Activated T-helper 2 cell treated with anti-CD3 and anti-CD28 coated beads, Interferon-gamma antibody, Interleukin-2, Interleukin-4, amounts not matched to agents 10 μg/mL and 5 μg/mL and 100 μg/mL, durations not matched to agents 14 hours and 24 hours and 36 hours (primary cell): Measurements from ENCODE around the gene GNB2. TPM values are rescaled to one million over a fixed set of nuclear protein-coding genes. Genes with fewer than 3 reads are reported as not detected.
"Not testable (repeated sequence)": the region's sequence is repeated elsewhere in the genome, so short reads cannot be mapped to it uniquely, and the experiment has no call there.

Experiments used
- DNase-seq: peaks from one replicate; pipeline ENCODE4 v3.0.0; 2021; ENCODE audit warnings: low spot score
- H3K27ac Mint-ChIP-seq: one replicate; pipeline ENCODE4 v1.8.0; 2021; ENCODE audit warnings: mixed read lengths
- H3K27me3 Mint-ChIP-seq: one replicate; pipeline ENCODE4 v1.8.0; 2021; ENCODE audit warnings: low read depth, mixed read lengths
- H3K36me3 Mint-ChIP-seq: one replicate; pipeline ENCODE4 v1.8.0; 2021; ENCODE audit warnings: low read depth, mixed read lengths
- H3K4me1 Mint-ChIP-seq: one replicate; pipeline ENCODE4 v1.8.0; 2021; ENCODE audit warnings: low read depth, mixed read lengths
- H3K4me3 Mint-ChIP-seq: one replicate; pipeline ENCODE4 v1.8.0; 2021; ENCODE audit warnings: low read depth, mild to moderate bottlenecking, moderate library complexity, mixed read lengths
- H3K9me3 Mint-ChIP-seq: one replicate; pipeline ENCODE4 v1.8.0; 2021; ENCODE audit warnings: mixed read lengths
- intact Hi-C: fragments of 100-400 bp; cut with micrococcal nuclease; formaldehyde crosslinking; loops from one replicate; pipeline ENCODE4 v1.15.1; 2023
- total RNA-seq: library from RNA; stranded (reverse); gene quantifications from 2 replicates; pipeline ENCODE4 v1.2.3, GENCODE V29; 2022

GNB2 gene
- total RNA-seq, 1 donor from 2014 or later: 221 TPM

GRCh38 chr7:100705320-100705752 is 31.8 kb downstream of the GNB2 start:
- DNase-seq: peak; percentile 74
- Mint-ChIP-seq H3K4me3 (peak overlapping the region; percentile 99), H3K4me1 (peaks cover 6% of the 10 kb centered on the region), H3K9me3 (no peaks in the 10 kb centered on the region), H3K27ac (peak overlapping the region; percentile 97), H3K27me3 (peaks cover 6% of the 10 kb centered on the region), H3K36me3 (peaks cover 21% of the 10 kb centered on the region)
- intact Hi-C loops: loop anchor here (1.0 to 5.0 kb wide), 5 partner anchors 11 to 147 kb away; partner anchors contain the start of genes GIGYF1, GNB2, MOSPD3 and SLC12A9

- Mint-ChIP-seq H3K9me3 (no peaks in the 10 kb centered on the region), H3K36me3 (peaks cover 21% of the 10 kb centered on the region), H3K4me3 (peak within 1 kb of the TSS; percentile 99), H3K27me3 (peaks cover 6% of the 10 kb centered on the region), H3K27ac (peak within 1 kb of the TSS; percentile 97), H3K4me1 (peaks cover 6% of the 10 kb centered on the region)
- peak; percentile 98 for DNase-seq
- intact Hi-C loops: loop anchor here (1.0 to 5.0 kb wide), 6 partner anchors 12 to 146 kb away; partner anchors contain the start of genes GIGYF1, GNB2, MOSPD3 and SLC12A9
Observed at GRCh38 chr7:100705753-100706671, 32.5 kb downstream of the GNB2 start, which contains the start of gene POP7. Gene POP7, plus strand, starts transcription at chr7:100706121. Its CDS starts 710 bp downstream, at chr7:100706831.

GRCh38 chr7:100706672-100707311 is 33.3 kb downstream of the GNB2 start:
- H3K4me1 Mint-ChIP-seq: peaks cover 6% of the 10 kb centered on the region
- peak overlapping the region; percentile 97 for H3K27ac Mint-ChIP-seq
- H3K36me3 Mint-ChIP-seq: peaks cover 21% of the 10 kb centered on the region
- intact Hi-C loops: loop anchor here (1.0 to 5.0 kb wide), 2 partner anchors 73 to 94 kb away; partner anchors contain the start of gene MOSPD3
- DNase-seq: no peak
- H3K27me3 Mint-ChIP-seq: peaks cover 3% of the 10 kb centered on the region
- no peaks in the 10 kb centered on the region for H3K9me3 Mint-ChIP-seq
- H3K4me3 Mint-ChIP-seq: peak overlapping the region; percentile 99

GRCh38 chr7:100708395-100708794 is 34.9 kb downstream of the GNB2 start:
- Mint-ChIP-seq H3K36me3 (peaks cover 21% of the 10 kb centered on the region), H3K4me1 (peaks cover 6% of the 10 kb centered on the region), H3K27ac (no peak overlapping the region), H3K9me3 (no peaks in the 10 kb centered on the region), H3K4me3 (peak overlapping the region; percentile 99), H3K27me3 (no peaks in the 10 kb centered on the region)
- no peak for DNase-seq
- intact Hi-C loops: loop anchor here (5.0 kb wide), 1 partner anchor 96 kb away; the partner anchor contains the start of gene MOSPD3

GRCh38 chr7:100710452-100710851 is 36.9 kb downstream of the GNB2 start:
- H3K4me3 Mint-ChIP-seq: no peak overlapping the region
- H3K27ac Mint-ChIP-seq: no peak overlapping the region
- intact Hi-C loops: no loop called here
- H3K27me3 Mint-ChIP-seq: no peaks in the 10 kb centered on the region
- H3K36me3 Mint-ChIP-seq: peaks cover 21% of the 10 kb centered on the region
- no peak for DNase-seq
- H3K9me3 Mint-ChIP-seq: no peaks in the 10 kb centered on the region
- H3K4me1 Mint-ChIP-seq: peaks cover 6% of the 10 kb centered on the region

GRCh38 chr7:100711369-100711768 is 37.8 kb downstream of the GNB2 start:
- no peak overlapping the region for H3K27ac Mint-ChIP-seq
- no peak for DNase-seq
- no peaks in the 10 kb centered on the region for H3K27me3 Mint-ChIP-seq
- intact Hi-C loops: no loop called here
- peaks cover 17% of the 10 kb centered on the region for H3K36me3 Mint-ChIP-seq
- H3K4me3 Mint-ChIP-seq: no peak overlapping the region
- peaks cover 6% of the 10 kb centered on the region for H3K4me1 Mint-ChIP-seq
- no peaks in the 10 kb centered on the region for H3K9me3 Mint-ChIP-seq

GRCh38 chr7:100714725-100715124 is 41.2 kb downstream of the GNB2 start:
- Mint-ChIP-seq H3K36me3 (no peaks in the 10 kb centered on the region), H3K27ac (no peak overlapping the region), H3K27me3 (peaks cover 16% of the 10 kb centered on the region), H3K9me3 (peaks cover 5% of the 10 kb centered on the region), H3K4me3 (no peak overlapping the region), H3K4me1 (no peaks in the 10 kb centered on the region)
- intact Hi-C loops: no loop called here
- no peak for DNase-seq

GRCh38 chr7:100717073-100717472 is 43.5 kb downstream of the GNB2 start:
- H3K27ac Mint-ChIP-seq, H3K4me3 Mint-ChIP-seq, DNase-seq, H3K36me3 Mint-ChIP-seq, H3K4me1 Mint-ChIP-seq, intact Hi-C loops, H3K9me3 Mint-ChIP-seq: not testable (repeated sequence)
- peaks cover 33% of the 10 kb centered on the region for H3K27me3 Mint-ChIP-seq

- H3K27me3 Mint-ChIP-seq: peaks cover 44% of the 10 kb centered on the region
- no peaks in the 10 kb centered on the region for H3K4me1 Mint-ChIP-seq
- no peak for DNase-seq
- H3K36me3 Mint-ChIP-seq: no peaks in the 10 kb centered on the region
- no peak overlapping the region for H3K27ac Mint-ChIP-seq
- H3K9me3 Mint-ChIP-seq: peaks cover 5% of the 10 kb centered on the region
- no peak overlapping the region for H3K4me3 Mint-ChIP-seq
- intact Hi-C loops: no loop called here
Observed at GRCh38 chr7:100719523-100720278, 46.2 kb downstream of the GNB2 start.

- intact Hi-C loops: no loop called here
- Mint-ChIP-seq H3K27ac (no peak within 1 kb of the TSS), H3K36me3 (no peaks in the 10 kb centered on the region), H3K9me3 (peaks cover 5% of the 10 kb centered on the region), H3K4me3 (no peak within 1 kb of the TSS), H3K4me1 (peaks cover 3% of the 10 kb centered on the region), H3K27me3 (peaks cover 44% of the 10 kb centered on the region)
- no peak for DNase-seq
Observed at GRCh38 chr7:100720279-100720670, 46.7 kb downstream of the GNB2 start, which contains the start of gene EPO. Gene EPO, plus strand, starts transcription at chr7:100720468. Its CDS starts 513 bp downstream, at chr7:100720981.

- H3K27ac Mint-ChIP-seq: no peak overlapping the region
- peaks cover 5% of the 10 kb centered on the region for H3K9me3 Mint-ChIP-seq
- peaks cover 44% of the 10 kb centered on the region for H3K27me3 Mint-ChIP-seq
- no peak for DNase-seq
- H3K4me1 Mint-ChIP-seq: peaks cover 3% of the 10 kb centered on the region
- no peaks in the 10 kb centered on the region for H3K36me3 Mint-ChIP-seq
- H3K4me3 Mint-ChIP-seq: no peak overlapping the region
- intact Hi-C loops: no loop called here
Observed at GRCh38 chr7:100720671-100721504, 47.3 kb downstream of the GNB2 start.

- Mint-ChIP-seq H3K27me3 (peaks cover 44% of the 10 kb centered on the region), H3K4me3 (no peak overlapping the region), H3K4me1 (peaks cover 3% of the 10 kb centered on the region), H3K9me3 (peaks cover 5% of the 10 kb centered on the region), H3K36me3 (no peaks in the 10 kb centered on the region), H3K27ac (no peak overlapping the region)
- intact Hi-C loops: no loop called here
- DNase-seq: no peak
Observed at GRCh38 chr7:100721505-100721812, 47.9 kb downstream of the GNB2 start.
